Thyroid gland (tissue), 4 donors: ENCODE measurements around the gene KRTAP5-6.

Experiments used
- CTCF ChIP-seq, 6 experiments: fragments of 200-600 bp in 3 of 6; fragments of 450-650 bp in 3 of 6; sonication (generic) in 3 of 6; IDR thresholded peaks; one replicate each; pipeline ENCODE4 v1.5.1; 2016 to 2019; ENCODE audit warnings: antibody characterized with exemption in 6 of 6, mild to moderate bottlenecking in 2 of 6, inconsistent platforms in 1 of 6, moderate library complexity in 1 of 6
- POLR2A ChIP-seq, 2 donors: fragments of 450-650 bp; IDR thresholded peaks; one replicate each; pipeline ENCODE4 v1.6.1; 2017; ENCODE audit warnings: antibody characterized with exemption in 2 of 2, mild to moderate bottlenecking in 2 of 2, moderate library complexity in 1 of 2

- TF ChIP-seq CTCF (IDR thresholded peaks at IDR 0.05) (no peak), POLR2A (IDR thresholded peaks at IDR 0.05) (no peak)
These were observed 36.7 kb upstream of the KRTAP5-6 start for GRCh38 chr11:1660111-1660867.
